Ramos (cell line): ENCODE data around the gene SDHA.
"Not testable (repeated sequence)": the region's sequence is repeated elsewhere in the genome, so short reads cannot be mapped to it uniquely, and the experiment has no call there.

ENCODE experiments used
- in situ Hi-C: fragments of 300-500 bp; cut with MboI; formaldehyde crosslinking; loops from one replicate; pipeline ENCODE4 v1.14.3; 2022; ENCODE audit warnings: low sequenced_read_pairs; ENCODE audit not compliant: unreplicated experiment

Gene SDHA

GRCh38 chr5:251538-251937 lies 33.4 kb downstream of the SDHA start:
- in situ Hi-C loops: not testable (repeated sequence)

GRCh38 chr5:251975-252374 lies 33.9 kb downstream of the SDHA start:
- in situ Hi-C loops: not testable (repeated sequence)

GRCh38 chr5:252546-252945 lies 34.4 kb downstream of the SDHA start:
- in situ Hi-C loops: no loop called here

GRCh38 chr5:254322-254721 lies 36.2 kb downstream of the SDHA start:
- in situ Hi-C loops: not testable (repeated sequence)

- in situ Hi-C loops: not testable (repeated sequence)
Observed at GRCh38 chr5:255116-255515, 37.0 kb downstream of the SDHA start.

GRCh38 chr5:256347-256746 lies 38.2 kb downstream of the SDHA start:
- in situ Hi-C loops: not testable (repeated sequence)

GRCh38 chr5:257148-257547 lies 39.0 kb downstream of the SDHA start:
- in situ Hi-C loops: no loop called here

GRCh38 chr5:263275-263974 lies 45.3 kb downstream of the SDHA start:
- in situ Hi-C loops: loop anchor here (10.0 kb wide), 1 partner anchor 1301 kb away; no protein-coding TSS in a partner anchor

- in situ Hi-C loops: loop anchor here (10.0 kb wide), 1 partner anchor 1300 kb away; no protein-coding TSS in a partner anchor
Observed at GRCh38 chr5:264338-264737, 46.2 kb downstream of the SDHA start.

- in situ Hi-C loops: loop anchor here (10.0 kb wide), 1 partner anchor 1298 kb away; no protein-coding TSS in a partner anchor
Observed at GRCh38 chr5:266311-267026, 48.3 kb downstream of the SDHA start.

GRCh38 chr5:267716-268115 lies 49.6 kb downstream of the SDHA start:
- in situ Hi-C loops: loop anchor here (10.0 kb wide), 1 partner anchor 1297 kb away; no protein-coding TSS in a partner anchor

- in situ Hi-C loops: no loop called here
Observed at GRCh38 chr5:270340-270739, 52.2 kb downstream of the SDHA start.

GRCh38 chr5:271828-272167 lies 53.7 kb downstream of the SDHA start:
- in situ Hi-C loops: not testable (repeated sequence)

- in situ Hi-C loops: not testable (repeated sequence)
Observed at GRCh38 chr5:273091-273490, 55.0 kb downstream of the SDHA start.

GRCh38 chr5:273491-273890 lies 55.4 kb downstream of the SDHA start:
- in situ Hi-C loops: not testable (repeated sequence)

GRCh38 chr5:274346-274745 lies 56.2 kb downstream of the SDHA start:
- in situ Hi-C loops: not testable (repeated sequence)

- in situ Hi-C loops: no loop called here
Observed at GRCh38 chr5:278646-279045, 60.5 kb downstream of the SDHA start.

GRCh38 chr5:279051-279665 lies 61.0 kb downstream of the SDHA start:
- in situ Hi-C loops: not testable (repeated sequence)

- in situ Hi-C loops: no loop called here
Observed at GRCh38 chr5:285991-286557, 68.0 kb downstream of the SDHA start.

GRCh38 chr5:290200-290599 lies 72.1 kb downstream of the SDHA start:
- in situ Hi-C loops: not testable (repeated sequence)

GRCh38 chr5:291345-291744 lies 73.2 kb downstream of the SDHA start:
- in situ Hi-C loops: not testable (repeated sequence)
